Measurements from ENCODE around the gene SDR9C7. TPM values are rescaled to one million over a fixed set of nuclear protein-coding genes. Genes with fewer than 3 reads are reported as not detected.

SDR9C7 gene
- total RNA-seq, 4 donors from 2014 or later, result not detected

DNA sequence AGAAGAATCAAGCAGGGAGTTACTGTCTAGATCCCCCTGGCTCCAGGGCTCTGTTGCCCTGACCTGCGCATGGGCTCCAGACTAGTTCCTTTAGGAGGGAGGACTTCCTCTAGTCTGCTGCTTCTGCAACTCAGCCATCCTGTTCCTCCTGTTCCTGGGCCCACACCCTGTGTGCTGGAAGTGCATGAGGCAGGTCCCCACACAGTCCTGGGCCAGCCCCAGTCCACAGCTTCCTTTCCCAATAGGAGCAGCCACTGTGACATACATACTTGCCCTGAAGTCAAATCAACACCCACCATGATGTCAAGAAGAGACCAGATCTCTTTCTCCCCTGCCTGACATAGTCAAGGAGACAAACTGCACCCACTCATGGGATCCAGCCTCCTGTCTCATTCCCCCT is 1.3 kb downstream of the SDR9C7 start:
- TF ChIP-seq, protein P1, sequence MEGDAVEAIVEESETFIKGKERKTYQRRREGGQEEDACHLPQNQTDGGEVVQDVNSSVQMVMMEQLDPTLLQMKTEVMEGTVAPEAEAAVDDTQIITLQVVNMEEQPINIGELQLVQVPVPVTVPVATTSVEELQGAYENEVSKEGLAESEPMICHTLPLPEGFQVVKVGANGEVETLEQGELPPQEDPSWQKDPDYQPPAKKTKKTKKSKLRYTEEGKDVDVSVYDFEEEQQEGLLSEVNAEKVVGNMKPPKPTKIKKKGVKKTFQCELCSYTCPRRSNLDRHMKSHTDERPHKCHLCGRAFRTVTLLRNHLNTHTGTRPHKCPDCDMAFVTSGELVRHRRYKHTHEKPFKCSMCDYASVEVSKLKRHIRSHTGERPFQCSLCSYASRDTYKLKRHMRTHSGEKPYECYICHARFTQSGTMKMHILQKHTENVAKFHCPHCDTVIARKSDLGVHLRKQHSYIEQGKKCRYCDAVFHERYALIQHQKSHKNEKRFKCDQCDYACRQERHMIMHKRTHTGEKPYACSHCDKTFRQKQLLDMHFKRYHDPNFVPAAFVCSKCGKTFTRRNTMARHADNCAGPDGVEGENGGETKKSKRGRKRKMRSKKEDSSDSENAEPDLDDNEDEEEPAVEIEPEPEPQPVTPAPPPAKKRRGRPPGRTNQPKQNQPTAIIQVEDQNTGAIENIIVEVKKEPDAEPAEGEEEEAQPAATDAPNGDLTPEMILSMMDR (IDR thresholded peaks at IDR 0.05; ENCODE audit: low read depth), result no peak

DNA sequence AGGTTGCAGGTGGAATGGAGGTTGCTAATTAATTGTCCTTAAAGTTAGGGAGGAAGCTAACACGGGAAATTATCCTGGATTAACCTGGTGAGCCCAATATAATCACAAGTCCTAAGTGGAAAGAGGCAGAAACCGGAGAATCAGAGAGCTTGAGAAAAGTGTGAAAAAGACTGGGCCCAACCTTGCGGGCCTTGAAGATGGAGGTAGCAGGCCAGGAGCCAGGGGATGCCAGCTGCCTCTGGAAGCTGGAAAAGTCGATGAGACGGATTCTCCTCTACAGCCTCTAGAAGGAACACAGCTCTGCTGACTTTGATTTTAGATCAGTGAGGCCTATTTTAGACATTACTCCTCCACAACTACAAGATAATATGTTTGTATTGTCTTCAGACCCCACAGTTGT is 2.1 kb downstream of the SDR9C7 start:
- TF ChIP-seq, protein P1 (IDR thresholded peaks at IDR 0.05; ENCODE audit: low read depth), result no peak

DNA sequence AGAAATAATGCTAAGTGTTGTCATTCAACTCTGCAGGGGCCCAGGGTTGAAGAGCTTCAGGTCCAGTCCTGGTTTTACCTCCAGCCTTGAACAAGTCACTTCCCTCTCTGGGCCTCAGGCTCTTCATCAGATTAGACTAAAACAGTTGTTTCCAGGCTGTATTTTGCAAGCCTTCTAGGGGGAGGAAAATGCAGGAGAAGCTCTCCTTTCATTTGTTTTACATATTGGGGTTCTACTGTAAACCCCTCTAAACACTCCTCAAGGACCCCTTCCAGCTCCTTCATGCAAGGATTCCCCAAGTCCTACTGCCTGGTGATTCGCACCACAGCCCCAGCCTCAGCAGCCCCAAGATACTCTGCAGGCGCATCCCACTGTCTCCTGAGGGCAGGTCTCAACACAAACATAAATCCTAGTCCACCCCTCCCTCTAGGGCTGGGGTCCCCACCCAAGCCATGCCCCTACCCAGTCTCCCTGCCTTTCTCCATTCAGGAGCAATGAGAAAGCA is 2.7 kb downstream of the SDR9C7 start:
- TF ChIP-seq, protein P1 (IDR thresholded peaks at IDR 0.05; ENCODE audit: low read depth), result no peak

DNA sequence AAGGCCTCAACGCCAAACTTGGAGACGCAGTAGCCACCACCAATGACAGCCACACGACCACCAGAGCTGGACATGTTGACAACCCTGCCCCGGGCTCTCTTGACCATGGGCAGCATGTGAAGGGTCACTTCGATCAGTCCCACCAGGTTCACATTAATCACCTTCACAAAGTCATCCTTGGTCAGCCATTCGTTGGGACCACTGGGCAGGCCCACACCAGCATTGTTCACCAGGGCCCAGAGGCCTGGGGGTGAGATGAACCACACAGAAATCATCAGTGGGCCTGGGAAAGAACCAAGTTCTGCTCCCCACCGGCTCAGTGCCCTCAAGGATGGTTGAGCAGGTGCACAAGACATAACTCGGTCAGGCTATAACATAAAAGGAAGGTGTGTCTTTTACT is 4.0 kb downstream of the SDR9C7 start:
- TF ChIP-seq, protein P1 (IDR thresholded peaks at IDR 0.05; ENCODE audit: low read depth), result no peak

DNA sequence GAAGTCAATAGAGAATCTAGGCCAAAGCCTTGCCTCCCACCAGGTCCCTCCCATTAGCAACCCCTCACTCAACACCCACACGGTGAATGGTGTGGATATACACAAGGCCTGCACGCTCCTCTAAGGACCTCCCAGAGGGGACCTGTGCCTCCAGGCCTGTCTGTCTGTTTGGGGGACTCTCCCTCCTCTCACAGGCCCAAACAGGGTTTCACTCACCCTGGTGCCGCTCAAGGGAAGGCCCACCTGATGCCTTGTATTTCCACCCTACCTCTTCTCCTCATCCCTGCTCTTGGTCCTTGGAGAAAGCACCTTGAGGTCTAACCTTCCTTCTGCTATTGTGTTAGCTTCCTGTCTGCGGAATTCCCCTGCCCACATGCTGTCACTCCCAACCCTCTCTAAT is 4.4 kb downstream of the SDR9C7 start:
- TF ChIP-seq, protein P1 (IDR thresholded peaks at IDR 0.05; ENCODE audit: low read depth), result no peak

DNA sequence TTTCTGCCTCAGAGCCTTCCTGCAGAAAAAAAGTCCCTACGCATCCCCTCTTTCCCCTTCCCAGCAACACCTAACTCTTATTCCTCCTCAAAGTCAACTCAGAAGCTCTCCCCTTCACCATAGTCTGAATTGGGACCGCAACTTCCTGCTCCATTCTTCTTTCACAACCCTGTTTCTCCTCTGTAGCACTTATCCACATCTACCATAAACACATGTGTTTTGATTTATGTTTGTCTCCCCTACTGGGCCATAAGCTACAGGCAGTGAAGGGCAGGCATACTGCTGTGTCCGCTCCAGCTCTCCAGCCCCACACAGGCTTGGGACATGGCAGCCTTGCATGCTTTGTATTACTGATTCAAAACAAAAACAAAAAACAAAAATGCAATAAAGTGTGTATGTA is 5.9 kb downstream of the SDR9C7 start:
- TF ChIP-seq, protein P1 (IDR thresholded peaks at IDR 0.05; ENCODE audit: low read depth), result no peak

DNA sequence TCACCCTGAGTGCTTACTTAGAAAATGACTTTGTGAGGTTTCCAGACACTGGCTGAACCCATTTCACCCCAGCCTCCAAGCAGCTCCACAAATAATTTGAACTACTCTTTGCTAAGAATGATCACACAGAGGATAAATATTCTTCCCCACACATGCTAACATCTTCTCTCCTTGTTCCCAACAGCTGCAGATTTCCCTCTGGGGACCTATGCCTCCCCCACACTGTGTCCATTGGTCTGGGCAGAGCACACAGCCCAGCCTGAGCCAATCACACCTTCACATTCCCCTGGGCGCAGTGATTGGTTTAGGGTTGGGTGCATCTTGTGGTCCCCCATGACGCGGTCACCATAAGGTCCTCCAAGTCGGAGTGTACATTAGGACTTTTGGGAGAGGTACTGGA is 6.9 kb downstream of the SDR9C7 start:
- TF ChIP-seq, protein P1 (IDR thresholded peaks at IDR 0.05; ENCODE audit: low read depth), result no peak

All from subcutaneous adipose tissue (tissue), 4 donors.